ENCODE data around the gene NRP2.

Gene NRP2

DNA sequence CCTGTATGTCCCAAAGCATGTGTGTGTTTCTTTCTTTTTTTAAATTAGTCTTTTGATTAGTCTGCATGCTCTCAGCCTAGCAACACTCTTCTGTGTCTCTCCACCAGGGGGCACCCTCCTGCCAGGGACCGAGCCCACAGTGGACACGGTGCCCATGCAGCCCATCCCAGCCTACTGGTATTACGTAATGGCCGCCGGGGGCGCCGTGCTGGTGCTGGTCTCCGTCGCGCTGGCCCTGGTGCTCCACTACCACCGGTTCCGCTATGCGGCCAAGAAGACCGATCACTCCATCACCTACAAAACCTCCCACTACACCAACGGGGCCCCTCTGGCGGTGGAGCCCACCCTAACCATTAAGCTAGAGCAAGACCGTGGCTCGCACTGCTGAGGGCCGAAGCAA lies 93.8 kb downstream of the NRP2 start:
- DNase-seq (ENCODE audit: low read depth) = peak; percentile 6

DNA sequence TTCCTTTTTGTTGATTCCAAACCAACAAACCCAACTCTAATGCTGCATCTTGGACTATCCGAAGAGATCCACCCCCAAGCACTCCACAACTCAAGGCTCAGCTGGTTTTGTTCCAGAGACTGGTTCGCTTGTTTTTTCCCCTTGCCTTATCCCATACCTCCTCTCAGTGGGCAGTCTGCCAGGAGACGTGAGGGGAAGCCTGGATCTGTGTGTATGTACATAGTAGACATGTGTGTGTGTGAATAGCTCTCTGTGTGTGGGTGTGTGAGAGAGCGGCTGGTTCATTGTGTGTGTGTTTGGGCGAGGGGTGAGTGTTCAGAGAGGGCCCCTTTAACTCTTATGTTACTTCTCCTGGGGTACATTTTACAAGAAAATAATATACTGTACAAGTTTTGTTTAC lies 94.4 kb downstream of the NRP2 start:
- DNase-seq (ENCODE audit: low read depth) = no peak

DNA sequence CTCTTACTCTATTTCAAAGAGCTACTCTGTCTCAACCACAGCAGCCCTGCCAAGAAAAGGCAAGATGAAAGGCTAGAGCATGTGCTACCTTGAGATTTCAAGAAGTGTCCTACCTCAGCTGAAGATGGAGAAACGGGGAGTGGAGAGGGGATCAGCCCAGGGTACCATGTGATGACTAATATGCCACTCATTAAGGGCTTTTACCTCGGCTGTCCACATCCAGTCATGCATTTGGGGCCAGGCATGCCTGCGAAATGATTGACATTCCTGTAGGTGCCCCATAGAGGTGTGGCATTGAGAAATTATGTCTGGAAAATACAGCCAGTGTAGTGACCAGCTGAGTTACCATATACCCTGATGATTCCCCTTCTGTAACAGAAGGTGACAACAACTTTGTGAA lies 96.1 kb downstream of the NRP2 start:
- no peak for DNase-seq (ENCODE audit: low read depth)

DNA sequence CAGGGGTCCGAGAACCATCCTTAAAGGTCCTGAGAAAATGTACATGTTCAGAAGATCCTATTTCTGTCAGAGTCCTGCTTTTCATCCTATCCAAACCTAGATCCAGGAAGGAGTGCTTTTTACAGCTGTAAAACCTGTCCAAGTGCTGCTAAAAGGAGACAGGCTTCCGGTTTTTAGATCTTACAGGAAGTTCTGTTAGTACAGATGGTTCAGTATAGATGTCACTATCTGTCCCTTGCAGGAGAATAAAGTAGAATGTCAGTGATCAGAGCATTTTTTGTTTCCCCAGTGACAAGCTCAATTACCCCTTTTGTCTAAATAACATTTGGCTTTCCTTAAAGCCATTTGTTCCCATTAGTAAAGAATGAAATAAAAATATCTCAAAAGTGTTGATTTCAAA lies 98.3 kb downstream of the NRP2 start:
- no peak for DNase-seq (ENCODE audit: low read depth)

DNA sequence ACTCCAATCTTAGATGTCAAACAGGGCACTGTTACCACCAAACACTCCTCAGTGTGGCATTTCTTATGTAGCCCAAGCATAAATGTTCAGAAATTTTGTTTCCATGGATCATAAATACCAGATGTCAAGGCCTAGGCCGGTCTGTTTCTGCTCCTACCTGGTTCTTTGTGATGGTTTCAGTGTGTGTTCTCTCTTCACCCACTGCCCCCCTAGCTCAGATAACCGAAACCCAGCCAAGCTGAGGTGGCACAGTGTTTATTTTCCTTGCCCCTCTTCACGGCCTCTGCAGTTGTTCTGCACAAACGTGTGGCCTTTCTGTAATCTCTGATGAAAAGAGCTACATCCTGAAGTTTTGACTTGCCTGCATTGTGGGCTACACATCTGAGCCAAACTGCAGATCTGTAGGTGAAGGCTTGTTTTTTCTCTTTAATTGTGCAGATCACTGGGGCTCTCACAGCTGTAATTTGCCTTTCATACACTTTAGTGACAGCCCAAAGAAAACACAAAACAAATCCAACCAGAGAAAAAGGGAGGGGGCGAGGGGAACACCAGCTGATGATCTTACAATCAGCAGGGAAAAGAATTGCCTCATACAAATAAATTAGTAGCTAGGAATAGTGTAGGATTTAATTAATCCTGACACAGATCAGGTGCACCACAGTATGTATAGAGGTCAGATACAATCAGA lies 99.1 kb downstream of the NRP2 start:
- no peak for DNase-seq (ENCODE audit: low read depth)

DNA sequence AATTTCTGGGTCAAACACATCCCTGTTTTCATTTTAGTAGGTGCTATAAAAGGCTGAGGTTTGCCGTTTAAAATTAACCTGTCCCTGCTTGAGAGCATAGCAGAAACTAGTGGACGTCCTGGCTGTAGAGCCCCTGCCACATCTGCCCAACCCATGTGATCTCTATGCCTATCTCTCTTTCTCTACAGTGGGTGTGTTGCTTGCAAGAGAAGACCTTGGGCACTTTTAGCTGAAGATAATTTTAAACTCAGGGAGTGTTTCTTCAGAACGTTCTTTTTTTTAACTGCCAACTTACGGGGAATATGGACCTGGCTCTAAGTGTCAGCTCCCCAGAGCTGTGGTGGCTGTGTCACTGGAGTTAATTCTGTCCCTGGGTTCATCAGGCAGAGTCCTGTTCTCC lies 100.6 kb downstream of the NRP2 start:
- DNase-seq (ENCODE audit: low read depth) = no peak

DNA sequence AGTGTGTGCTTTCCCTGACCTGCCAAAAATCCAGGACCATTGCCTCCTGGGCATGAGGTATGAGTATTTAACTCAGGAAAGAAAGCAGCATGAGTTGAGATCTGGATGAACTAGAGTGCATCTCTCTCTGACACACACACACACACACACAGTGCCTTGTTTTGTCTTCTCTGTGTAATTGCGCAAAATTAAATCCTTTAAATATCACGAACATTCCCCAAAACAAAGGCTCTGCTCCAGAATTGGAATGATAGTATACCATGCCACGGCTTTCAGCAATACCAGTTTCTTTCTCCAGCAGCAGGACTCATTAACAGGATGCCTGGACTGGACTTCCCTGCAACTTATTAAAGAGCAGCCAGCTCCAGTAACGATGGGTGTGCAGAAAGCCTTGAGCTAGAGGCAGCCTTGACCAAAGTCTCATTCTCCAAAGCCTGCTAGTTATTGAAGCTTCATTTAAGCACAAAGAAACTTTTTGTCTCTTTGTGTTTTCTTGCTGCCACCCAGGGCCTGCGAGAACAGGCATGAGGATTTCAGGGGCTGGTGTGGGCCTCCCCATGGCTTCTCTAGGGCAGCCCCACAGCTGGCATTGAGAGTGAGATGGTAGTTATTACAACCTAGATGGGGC lies 101.7 kb downstream of the NRP2 start:
- no peak for DNase-seq (ENCODE audit: low read depth)

DNA sequence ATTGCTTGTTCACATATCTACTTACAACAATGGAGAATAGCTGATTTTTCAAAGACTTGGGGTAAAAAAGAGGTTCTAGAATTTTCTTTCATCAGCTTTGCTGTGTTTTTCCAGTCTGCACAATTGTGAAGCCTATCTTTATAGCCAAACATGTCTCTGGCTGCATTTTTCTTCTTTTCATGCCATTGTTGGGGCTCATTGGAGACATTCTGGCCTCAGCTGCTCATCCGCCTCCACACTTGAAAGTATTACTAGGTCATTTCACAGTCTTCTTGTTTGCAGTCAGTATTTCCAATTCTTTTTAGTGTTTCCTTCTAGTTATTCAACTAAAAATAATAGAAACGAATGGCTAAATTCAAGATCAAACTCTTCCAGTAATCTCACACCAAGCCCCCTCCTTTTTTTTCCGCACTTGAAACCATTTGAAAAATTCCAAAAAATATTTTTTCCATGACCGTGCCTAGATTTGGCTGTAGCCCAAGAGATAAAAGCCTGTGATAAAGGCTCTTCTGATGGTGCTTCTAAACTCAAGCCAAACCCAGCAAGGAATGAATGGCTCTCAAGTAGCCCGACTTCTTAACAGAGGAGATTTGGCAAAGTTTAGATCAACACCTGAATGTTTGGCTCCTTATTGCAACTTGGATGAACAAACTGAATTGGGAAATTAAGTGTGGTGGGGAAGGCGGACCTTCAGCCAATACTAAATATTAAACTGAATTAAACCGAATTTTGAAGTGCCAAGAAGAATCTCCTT lies 103.4 kb downstream of the NRP2 start:
- no peak for DNase-seq (ENCODE audit: low read depth)

DNA sequence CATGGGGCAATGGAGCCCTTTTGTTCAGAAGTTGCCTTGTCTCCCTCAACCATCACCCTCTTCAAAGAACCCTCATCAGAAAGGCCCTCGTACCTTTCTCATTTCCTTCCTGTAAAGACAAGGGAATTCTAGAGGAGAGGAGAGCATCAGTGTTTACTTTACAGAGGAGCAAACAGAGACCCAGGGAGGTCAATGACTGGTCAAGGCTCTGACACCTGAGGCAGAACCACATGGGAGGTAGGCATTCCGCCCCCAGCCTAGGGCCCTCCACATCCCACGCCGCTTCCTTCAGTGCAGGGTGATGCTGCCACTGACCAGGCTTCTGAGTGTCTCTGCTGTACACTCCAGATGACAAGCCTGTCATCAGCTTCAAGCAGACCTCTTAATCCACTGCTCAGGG lies 104.7 kb downstream of the NRP2 start:
- DNase-seq (ENCODE audit: low read depth) = no peak

DNA sequence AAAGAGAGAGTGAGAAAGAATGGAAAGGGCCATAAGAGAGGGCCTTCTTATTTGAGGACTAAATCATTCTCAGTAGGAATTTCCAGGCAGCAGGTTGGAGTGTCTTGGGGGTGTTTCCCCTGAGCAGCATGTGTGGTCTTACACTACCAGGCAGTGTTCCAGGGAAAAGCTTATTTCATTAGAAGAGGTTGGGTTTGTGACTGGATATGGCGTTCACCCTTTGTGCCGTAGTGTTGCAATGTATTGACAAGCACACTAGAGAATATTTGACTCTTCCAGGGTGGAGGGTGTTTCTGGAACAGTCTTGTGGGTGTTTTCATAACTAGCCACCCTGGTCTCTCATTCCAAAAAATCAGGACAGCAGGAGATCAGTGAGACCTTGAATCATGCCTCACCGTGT lies 105.5 kb downstream of the NRP2 start:
- DNase-seq (ENCODE audit: low read depth) = no peak

DNA sequence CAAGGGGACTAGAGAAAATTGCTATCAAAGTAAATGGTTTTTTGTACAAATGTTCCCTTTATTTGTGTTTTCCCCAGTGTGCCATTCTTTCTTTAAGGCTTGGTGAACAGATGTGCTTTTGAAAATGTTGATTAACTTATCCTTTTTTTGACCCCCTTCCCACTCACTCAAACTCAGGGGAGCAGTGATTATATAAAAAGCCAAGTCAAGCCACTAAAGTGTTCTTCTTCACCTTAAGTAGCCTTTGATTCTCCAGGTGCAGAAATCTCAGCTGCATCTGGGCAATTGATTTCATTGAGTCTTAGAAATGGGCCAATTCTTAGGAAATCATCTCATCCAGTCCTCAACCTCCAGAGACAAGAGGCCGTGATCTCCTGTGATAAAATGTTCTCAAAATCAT lies 107.6 kb downstream of the NRP2 start:
- no peak for DNase-seq (ENCODE audit: low read depth)

DNA sequence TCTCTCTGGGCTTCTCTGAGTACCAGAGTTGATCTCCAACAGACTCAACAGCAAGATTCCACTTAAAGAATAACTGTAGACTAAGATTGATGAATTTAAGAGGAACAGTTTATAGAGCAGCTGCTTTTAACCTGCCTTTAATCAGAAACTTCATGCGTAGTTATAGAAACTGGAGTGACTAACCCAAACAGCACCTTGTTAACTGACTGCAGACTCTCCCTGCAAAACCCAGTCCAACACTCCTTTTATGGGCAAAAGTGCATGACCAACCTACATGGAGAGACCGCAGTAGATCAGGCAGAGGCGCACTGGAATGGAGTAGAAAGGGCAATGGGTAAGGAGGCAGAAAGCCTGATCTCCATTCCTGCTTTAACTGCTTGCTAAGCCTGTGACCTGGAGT lies 110.6 kb downstream of the NRP2 start:
- DNase-seq (ENCODE audit: low read depth) = no peak

DNA sequence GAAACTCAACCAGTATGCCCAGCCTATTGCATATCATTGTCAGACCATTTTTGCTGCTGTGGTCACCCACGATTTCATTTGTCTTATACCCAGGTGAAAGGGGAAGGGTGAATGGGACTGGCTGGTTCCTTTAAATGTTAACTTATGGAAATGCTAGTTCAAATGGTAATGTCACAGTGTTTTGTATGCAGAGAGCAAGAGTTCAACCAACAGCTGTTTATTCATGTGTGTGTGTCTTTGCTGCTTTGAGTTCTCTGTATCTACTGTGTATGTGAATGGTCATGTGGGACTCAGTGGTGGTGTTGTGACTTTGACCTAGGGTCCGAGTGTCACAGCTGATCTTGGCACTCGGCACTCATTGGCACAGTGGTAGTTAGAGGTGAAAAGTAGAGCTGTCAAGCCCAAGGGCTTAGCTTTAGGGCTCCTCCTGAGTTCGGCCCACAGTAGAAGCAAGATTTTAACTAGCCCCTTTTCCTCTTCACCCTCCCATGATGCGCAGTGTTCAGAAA lies 114.6 kb downstream of the NRP2 start:
- no peak for DNase-seq (ENCODE audit: low read depth)

DNA sequence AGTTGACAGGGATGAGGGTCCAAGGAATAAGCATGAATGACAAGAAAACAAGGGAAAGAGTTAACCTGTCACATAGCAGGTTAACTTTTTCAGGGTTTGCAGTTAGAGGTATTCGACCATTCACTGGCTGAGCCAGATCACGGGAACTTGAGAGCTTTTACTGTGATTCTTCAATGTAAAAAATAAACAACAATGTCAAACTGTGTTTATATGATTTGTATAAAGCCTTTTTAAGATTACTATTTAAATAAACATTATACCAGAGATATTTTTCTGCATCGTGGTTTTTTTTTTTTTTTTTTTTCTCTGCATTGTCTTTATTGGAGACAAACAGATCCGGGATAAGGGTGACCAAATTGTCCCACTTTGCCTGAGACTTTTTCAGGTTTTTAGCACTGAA lies 115.6 kb downstream of the NRP2 start:
- DNase-seq (ENCODE audit: low read depth) = no peak

DNA sequence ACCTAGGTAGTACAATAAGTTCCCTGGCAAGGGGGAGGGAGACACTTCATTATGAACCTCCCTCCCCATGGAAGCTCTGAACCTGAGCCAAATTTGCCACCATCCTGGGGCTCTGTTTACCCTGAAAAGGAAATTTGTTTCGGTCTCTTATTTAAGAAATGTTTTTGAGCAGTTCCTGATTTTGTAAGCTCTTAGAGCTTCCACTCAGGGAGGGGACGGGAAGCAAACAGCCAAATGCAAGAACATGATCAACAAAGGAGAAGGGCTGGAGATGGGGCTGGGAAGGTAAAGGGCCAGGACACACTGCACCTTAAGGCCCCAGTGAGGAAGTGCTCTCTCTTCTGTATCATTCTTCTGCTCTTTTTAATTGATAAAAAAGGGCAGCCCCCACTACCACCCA lies 117.9 kb downstream of the NRP2 start:
- DNase-seq (ENCODE audit: low read depth) = no peak

DNA sequence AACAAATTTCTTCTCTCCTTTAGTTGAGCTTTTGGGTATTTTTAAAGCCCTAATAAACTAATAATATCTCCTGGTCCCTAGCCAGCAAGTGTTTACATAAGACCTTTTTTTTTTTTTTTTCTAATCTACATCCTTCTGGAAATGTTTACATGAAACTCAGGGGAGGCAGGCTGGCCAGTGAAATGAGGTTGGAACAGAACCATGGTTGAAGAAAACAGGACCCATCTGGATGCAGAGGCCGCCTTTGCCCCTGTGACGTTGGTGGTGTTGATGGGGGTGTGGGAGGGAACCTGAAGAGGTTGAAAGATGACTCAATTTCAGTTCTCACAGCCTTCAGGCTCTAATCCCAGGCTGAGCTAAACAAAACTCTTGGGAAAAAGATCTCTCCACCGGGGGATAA lies 118.5 kb downstream of the NRP2 start:
- DNase-seq (ENCODE audit: low read depth) = no peak

DNA sequence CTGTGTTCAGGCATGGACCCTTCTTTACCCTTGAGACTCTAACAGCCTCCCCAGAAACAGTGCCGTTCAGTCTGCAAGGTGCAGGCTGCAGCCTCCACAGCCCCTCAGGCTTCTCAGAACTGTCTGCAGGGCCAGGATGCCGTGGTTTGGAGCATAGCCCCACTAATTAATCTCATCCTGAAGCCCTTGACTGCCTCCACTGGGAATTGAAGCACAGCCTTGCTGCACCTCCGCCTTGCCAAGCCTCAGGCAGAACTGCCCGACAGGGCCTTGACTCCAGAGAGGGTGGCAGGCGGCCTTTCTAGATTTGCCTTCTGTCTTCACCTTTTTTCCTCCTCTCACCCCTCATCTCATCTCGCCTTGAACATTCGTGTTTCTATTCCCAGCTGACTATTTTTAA lies 119.8 kb downstream of the NRP2 start:
- DNase-seq (ENCODE audit: low read depth) = no peak

DNA sequence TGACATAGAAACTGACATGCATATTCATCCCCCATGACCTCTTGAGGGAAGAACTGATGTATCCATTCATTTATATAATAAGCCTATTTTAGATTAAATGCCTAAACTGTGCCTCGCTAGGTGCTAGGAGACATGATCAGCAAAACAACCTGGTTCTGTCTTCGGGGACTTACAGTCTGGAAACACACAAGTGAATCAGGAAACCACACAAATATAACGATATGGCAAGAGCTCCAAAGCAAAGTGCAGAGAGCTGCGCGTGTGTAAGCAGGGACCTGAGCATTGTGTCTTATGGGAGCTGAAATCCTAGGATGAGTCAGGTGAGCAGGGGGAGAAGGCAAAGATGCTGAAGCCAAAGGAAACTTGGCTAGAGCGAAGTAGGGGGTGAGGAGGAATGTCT lies 120.6 kb downstream of the NRP2 start:
- no peak for DNase-seq (ENCODE audit: low read depth)

DNA sequence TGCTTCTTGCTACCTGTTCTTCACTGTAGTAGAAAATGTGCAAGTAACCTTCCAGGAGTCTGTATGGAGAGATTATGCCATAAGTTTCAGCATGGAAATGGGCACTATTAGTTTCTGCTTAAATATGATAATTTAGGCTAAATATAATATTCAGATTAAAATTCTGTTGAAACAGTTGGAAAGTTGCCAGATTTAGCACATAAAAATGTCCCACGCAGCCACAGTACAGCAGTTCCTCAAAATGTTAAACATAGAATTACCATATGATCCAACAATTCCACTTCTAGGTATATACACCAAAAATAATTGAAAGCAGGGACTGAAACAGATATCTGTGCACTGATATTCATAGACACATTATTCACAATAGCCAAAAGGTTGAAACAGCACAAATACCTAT lies 121.2 kb downstream of the NRP2 start:
- DNase-seq (ENCODE audit: low read depth) = no peak

DNA sequence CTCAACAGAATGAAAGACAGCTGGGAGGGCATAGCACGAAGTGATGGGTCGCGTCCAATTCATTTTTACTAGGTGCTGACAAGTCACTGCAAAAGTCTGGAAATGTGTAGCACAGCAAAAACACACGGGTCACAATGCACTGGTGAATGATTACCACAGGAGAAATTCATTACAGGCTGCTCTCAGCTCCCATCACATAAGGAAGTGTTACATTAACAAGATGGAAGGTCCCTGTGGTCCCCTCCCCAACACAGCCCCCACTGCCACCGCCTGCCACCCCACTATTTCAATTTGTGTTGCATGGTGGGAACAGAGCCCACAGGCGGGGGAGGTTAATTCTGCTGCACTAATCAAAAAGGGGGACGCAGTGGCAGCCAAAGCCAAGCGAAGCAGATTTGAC lies 122.8 kb downstream of the NRP2 start:
- DNase-seq (ENCODE audit: low read depth) = no peak

DNA sequence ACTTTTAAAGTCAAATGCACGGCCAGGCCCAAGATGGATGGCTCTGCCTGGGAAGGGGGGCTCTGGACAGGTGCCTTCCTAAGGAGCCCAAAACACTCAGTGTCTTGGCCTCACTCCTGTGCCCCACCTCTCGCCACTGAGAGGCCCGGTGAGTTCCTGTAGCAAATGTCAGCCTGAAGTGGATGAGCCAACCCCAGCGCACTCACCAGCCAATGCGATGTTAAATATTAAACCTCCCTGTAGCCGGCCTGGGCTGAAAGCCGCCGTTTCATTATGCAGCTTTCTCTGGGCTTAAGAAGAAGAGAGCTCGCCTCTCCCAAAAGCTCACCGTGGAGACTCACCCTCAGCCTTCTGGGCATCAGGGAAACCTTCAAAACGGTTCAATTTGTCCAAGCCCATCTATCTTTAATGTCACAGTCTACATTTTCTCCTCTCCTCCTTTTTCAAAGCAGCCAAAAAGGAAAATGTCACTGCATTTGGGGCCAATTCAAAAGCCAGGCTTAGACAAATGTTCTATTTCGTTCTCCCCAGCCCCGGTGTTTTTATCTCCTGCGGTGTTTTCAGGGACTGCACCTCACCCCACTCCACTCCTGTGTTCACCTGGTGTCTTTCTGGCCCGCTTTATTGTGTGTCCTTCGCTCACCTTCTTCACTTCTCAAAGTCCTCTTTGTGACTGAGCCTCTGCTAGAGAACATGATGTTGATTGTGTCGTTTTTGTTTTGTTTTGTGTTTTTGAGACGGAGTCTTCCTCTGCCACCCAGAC lies 124.0 kb downstream of the NRP2 start:
- DNase-seq (ENCODE audit: low read depth) = no peak

DNA sequence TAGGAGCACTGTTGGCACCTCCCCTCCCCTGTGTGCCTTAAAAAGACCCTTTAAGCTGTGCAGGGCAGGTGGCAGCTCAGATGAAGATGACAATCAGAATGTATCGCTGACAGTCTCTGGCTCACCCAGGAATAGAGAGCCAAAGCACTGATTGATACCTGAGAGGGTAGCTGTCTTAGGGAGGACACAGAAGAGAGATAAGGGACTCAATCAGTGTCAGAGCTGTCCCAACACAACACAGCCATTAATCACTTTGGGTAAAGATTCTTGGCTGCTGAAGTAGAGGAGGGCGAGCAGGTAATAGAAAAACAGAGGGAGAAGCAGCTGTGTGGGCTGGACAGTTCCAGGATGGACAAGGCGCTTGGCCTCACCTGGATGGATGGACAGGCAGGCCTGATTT lies 124.9 kb downstream of the NRP2 start:
- no peak for DNase-seq (ENCODE audit: low read depth)

DNA sequence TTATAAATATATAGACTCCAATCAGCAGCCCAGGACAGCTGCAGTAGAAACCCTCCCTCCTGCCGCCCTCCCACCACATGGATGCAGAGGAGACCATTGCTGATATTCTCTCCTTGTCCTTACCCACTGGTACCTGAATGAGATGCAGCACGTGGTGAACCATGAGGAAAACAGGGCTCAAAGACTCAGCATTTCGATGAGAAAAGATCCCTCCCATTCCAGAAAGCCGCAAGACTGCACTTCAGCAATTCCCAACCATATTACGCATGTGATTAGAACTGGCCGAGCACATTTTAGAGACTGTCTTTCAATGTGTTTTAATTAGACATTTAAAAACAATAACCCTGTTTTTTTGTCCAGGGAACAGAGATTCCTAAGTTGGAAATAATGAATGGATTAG lies 125.5 kb downstream of the NRP2 start:
- DNase-seq (ENCODE audit: low read depth) = no peak

Data from stimulated activated CD8-positive, alpha-beta memory T cell treated with anti-CD3 and anti-CD28 coated beads, Interleukin-7, amount 100 ng/mL, for 24 hours (primary cell).